Posterior vena cava (tissue), 2 donors: ENCODE results near the gene ZFAND2A. TPM values are rescaled to one million over a fixed set of nuclear protein-coding genes. Genes with fewer than 3 reads are reported as not detected.
"Not testable (repeated sequence)": the region's sequence is repeated elsewhere in the genome, so short reads cannot be mapped to it uniquely, and the experiment has no call there.

Experiments
- DNase-seq: peaks from one replicate; pipeline ENCODE4 v3.0.0-alpha.2; 2020; ENCODE audit warnings: low spot score
- intact Hi-C, 2 donors: fragments of 100-400 bp; cut with DNase I; formaldehyde crosslinking; loops; one replicate each; pipeline versions ENCODE4 v1.14.1 to v1.14.2; 2022 to 2023
- total RNA-seq, 2 donors: library from RNA; stranded (reverse); fragmentation: NEBNext Ultra II Directional; extraction: Animal tissue kit (Norgen Biotek cat#: 25700); gene quantifications; one replicate each; pipeline ENCODE4 v1.2.1, GENCODE V29; 2021
- donor health status: DM: yes; HTN: yes; CAD: no.
- donor health status: DM: yes; HTN: yes; CAD: no.

The ZFAND2A gene
- total RNA-seq, 2 donors from 2014 or later: 22.6 to 30.9 TPM

GRCh38 chr7:1130021-1130990, 29.7 kb downstream of the ZFAND2A start:
- intact Hi-C loops: no loop called here
- DNase-seq: peak; percentile 77

- peak; percentile 58 for DNase-seq
- intact Hi-C loops: no loop called here
Measured at GRCh38 chr7:1129431-1129830, 30.6 kb downstream of the ZFAND2A start.

- DNase-seq: peak; percentile 51
- intact Hi-C loops: no loop called here
Measured at GRCh38 chr7:1127001-1127400, 33.0 kb downstream of the ZFAND2A start.

DNA sequence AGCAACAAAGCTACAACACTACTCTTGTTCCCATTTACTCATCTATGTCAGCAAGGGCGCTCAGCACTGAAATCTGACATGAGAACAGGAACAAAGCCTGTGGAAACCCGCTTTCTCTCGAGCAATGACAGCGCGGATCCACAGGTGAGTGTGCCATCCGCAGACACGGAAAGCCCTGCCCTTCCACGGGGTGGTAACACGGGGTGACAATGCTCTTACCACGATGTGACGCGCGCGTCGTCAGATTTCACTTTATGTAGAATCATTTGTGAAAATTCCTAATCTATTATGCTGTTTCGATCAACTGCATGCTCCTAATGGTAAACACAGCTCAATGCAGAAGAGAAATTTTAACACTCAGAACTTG, 34.4 kb downstream of the ZFAND2A start:
- intact Hi-C loops: no loop called here
- peak; percentile 70 for DNase-seq

DNA sequence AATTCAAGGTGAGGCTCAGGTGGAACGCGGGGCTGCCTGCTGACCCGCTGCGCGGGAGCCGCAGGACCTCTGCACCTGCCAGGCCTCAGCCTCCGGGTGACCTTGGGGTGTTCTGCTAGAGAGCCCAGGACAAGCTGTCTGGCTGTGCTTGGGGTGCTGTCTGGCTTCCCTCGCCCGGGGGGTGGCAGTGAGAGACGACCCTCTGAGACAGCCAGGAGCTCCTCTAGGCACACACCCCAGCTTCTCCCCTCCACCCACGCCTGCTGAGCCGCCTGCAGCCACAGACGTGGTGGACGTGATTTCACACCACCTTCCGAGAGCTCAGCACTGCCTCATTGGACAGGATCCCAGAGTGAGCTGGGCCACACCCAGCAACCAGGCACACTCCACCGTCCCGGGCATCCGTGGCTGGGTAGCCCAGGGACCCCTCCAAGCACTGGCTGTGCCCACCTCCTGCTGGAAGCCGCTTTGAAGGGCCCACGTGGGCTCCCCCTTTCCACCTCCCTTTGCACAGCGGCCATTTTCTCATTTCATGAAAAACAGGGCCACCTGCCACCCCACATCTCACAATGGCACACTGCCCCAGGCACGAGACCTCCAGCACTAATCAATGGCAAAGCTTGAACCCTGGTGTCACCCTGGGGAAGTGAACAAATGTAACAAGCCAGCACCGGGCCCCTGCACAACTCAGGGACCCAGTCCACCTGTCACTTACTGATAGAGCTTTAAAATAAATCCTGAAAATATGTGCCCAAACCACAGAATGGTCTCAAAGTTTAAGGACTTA, 35.0 kb downstream of the ZFAND2A start:
- intact Hi-C loops: loop anchor here in 1 of 2 donors (5.0 kb wide), 1 partner anchor 38 kb away; the partner anchor contains the start of gene GPER1
- peak; percentile 84 for DNase-seq

DNA sequence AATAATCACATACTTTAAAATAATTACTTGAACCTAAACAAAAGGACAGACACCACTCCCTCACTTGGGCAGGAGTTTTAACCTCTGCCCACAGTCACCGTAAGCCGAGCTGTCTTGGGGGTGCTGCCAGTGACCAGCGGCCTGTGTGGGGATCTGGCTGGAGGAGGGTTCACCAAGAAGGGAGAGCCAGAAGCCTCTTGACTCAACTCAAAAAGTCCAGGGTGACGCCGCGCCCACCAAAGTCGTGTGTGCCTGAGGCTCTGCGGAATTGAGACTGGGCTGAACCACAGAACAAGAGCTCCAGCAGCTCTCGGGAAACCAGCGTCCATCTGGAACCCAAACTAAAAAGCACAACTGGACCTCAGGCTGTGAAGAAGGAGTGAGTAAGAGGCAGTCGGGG, 35.8 kb downstream of the ZFAND2A start:
- DNase-seq: peak; percentile 87
- intact Hi-C loops: loop anchor here in 1 of 2 donors (5.0 kb wide), 1 partner anchor 37 kb away; the partner anchor contains the start of gene GPER1

- DNase-seq: peak; percentile 96
- intact Hi-C loops: loop anchor here in 1 of 2 donors (5.0 kb wide), 1 partner anchor 36 kb away; the partner anchor contains the start of gene GPER1
Measured at GRCh38 chr7:1123715-1124114, 36.3 kb downstream of the ZFAND2A start.

GRCh38 chr7:1122832-1123501, 37.0 kb downstream of the ZFAND2A start:
- intact Hi-C loops: loop anchor here in 1 of 2 donors (5.0 kb wide), 1 partner anchor 36 kb away; the partner anchor contains the start of gene GPER1
- peak; percentile 79 for DNase-seq

- intact Hi-C loops: loop anchor here in 1 of 2 donors (5.0 kb wide), 1 partner anchor 35 kb away; the partner anchor contains the start of gene GPER1
- peak; percentile 35 for DNase-seq
Measured at GRCh38 chr7:1121886-1122831, 37.8 kb downstream of the ZFAND2A start.

GRCh38 chr7:1121476-1121875, 38.5 kb downstream of the ZFAND2A start:
- DNase-seq: peak; percentile 24
- intact Hi-C loops: loop anchor here in 1 of 2 donors (5.0 kb wide), 1 partner anchor 34 kb away; the partner anchor contains the start of gene GPER1

DNA sequence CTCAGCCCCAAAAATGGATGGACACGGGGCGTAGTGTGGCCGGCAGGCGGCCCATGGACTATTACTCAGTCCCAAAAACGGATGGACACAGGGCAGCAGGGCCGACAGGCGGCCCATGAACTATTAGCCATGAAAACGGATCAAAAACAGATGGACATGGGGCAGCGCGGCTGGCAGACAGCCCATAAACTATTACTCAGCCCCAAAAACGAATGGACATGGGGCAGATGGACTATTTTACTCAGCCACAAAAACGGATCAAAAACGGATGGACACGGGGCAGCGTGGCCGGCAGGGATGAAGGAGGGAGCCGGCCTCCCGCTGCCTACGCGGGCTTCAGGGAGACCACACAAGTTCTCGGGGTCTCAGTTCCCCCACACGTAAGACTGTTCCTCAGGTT, 39.2 kb downstream of the ZFAND2A start:
- intact Hi-C loops: loop anchor here in 1 of 2 donors (5.0 kb wide), 1 partner anchor 33 kb away; the partner anchor contains the start of gene GPER1
- DNase-seq: peak; percentile 65

DNA sequence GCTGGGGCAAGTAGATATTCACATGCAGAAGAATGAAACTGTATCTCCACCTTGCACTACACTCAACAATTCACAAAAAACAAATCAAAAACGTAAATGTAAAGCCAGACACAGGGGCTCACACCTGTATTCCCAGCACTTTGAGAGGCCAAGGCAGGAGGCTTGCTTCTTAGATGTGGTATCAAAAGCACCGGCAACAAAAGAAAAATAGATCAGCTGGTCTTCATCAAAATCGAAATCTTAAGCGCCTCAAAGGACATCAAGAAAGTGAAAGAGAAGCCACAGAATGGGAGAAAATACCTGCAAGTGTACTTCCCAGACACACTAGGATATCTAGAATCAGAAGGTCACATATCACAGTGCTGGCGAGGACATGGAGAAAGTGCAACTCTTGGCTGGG, 40.8 kb downstream of the ZFAND2A start:
- intact Hi-C loops: no loop called here
- DNase-seq: no peak

GRCh38 chr7:1117321-1117928, 42.6 kb downstream of the ZFAND2A start:
- DNase-seq: peak; percentile 37

GRCh38 chr7:1116383-1117008, 43.5 kb downstream of the ZFAND2A start:
- intact Hi-C loops, DNase-seq: not testable (repeated sequence)

More at GRCh38 chr7:1117321-1117928, 42.6 kb downstream of the ZFAND2A start:
- intact Hi-C loops: no loop called here

- DNase-seq: peak; percentile 58
- intact Hi-C loops: not testable (repeated sequence)
Measured at GRCh38 chr7:1115171-1116045, 44.6 kb downstream of the ZFAND2A start.

GRCh38 chr7:1114505-1114904, 45.5 kb downstream of the ZFAND2A start:
- DNase-seq: peak; percentile 46
- intact Hi-C loops: no loop called here
